Measurements from ENCODE around the gene LRIT2. TPM values are rescaled to one million over a fixed set of nuclear protein-coding genes. Genes with fewer than 3 reads are reported as not detected.

Gene LRIT2
- total RNA-seq, 2 experiments from 2014 or later, result not detected

- H3K4me1 Mint-ChIP-seq, result no peaks in the 10 kb centered on the region
- H3K27ac Mint-ChIP-seq, result no peak within 1 kb of the TSS
- no peaks in the 10 kb centered on the region for H3K9me3 Mint-ChIP-seq (ENCODE audit: low read depth)
- H3K36me3 Mint-ChIP-seq (ENCODE audit: low read depth), result no peaks in the 10 kb centered on the region
- peaks cover 4% of the 10 kb centered on the region for H3K27me3 Mint-ChIP-seq
- ChIA-PET CTCF (interaction anchor here (1.0 to 1.5 kb wide), 2 partner anchors 26 to 189 kb away, joined by 3 read pairs; no protein-coding TSS in a partner anchor), POLR2A (no interaction called here)
- DNase-seq (no peak), ATAC-seq (no peak)
- intact Hi-C loops (cut with DNase I, micrococcal nuclease), result no loop called here
- no peak within 1 kb of the TSS for H3K4me3 Mint-ChIP-seq
These were observed 15.9 kb upstream of the LRIT2 start, which contains the start of gene LRIT1 for GRCh38 chr10:84241185-84241790. LRIT1 (minus strand) TSS chr10:84241546; CDS start chr10:84241439, 107 bp downstream.

DNA sequence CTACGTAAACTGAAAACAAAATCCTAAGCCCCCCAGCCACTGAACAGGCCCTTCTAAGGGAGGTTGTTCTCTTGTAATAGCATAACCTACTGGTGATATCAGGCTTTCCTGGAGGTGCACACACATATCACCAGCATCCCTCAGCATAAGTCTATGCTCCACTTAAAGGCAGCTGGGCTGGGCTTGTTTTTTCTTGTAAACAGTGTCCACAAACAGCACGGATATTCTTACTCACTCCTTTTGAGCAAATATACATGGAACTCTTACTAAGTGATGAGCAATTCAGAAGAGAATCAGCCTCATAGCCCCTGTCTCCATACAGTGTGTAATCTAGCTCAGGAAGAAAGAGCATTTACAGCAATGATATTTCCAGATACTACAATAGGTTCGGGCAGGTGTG, 13.6 kb upstream of the LRIT2 start:
- ChIA-PET CTCF (interaction anchor here (0.8 to 1.4 kb wide), 5 partner anchors 18 to 301 kb away, joined by 3 to 8 read pairs (median 4); no protein-coding TSS in a partner anchor), POLR2A (no interaction called here)
- Mint-ChIP-seq H3K27me3 (peaks cover 9% of the 10 kb centered on the region), H3K36me3 (ENCODE audit: low read depth) (no peaks in the 10 kb centered on the region), H3K4me3 (no peak overlapping the region), H3K9me3 (ENCODE audit: low read depth) (no peaks in the 10 kb centered on the region), H3K27ac (no peak overlapping the region), H3K4me1 (no peaks in the 10 kb centered on the region)
- DNase-seq (no peak), ATAC-seq (no peak)
- intact Hi-C loops (cut with DNase I, micrococcal nuclease), result no loop called here

GRCh38 chr10:84237199-84238051, 12.1 kb upstream of the LRIT2 start:
- ChIA-PET CTCF (interaction anchor here (0.7 to 1.6 kb wide), 5 partner anchors 11 to 90 kb away, joined by 3 to 7 read pairs (median 4); no protein-coding TSS in a partner anchor), POLR2A (no interaction called here)
- Mint-ChIP-seq H3K9me3 (ENCODE audit: low read depth) (no peaks in the 10 kb centered on the region), H3K36me3 (ENCODE audit: low read depth) (no peaks in the 10 kb centered on the region), H3K27ac (no peak overlapping the region), H3K4me3 (no peak overlapping the region), H3K27me3 (peaks cover 9% of the 10 kb centered on the region), H3K4me1 (no peaks in the 10 kb centered on the region)
- DNase-seq, result peak; percentile 47
- no peak for ATAC-seq
- intact Hi-C loops (cut with DNase I, micrococcal nuclease), result no loop called here

DNA sequence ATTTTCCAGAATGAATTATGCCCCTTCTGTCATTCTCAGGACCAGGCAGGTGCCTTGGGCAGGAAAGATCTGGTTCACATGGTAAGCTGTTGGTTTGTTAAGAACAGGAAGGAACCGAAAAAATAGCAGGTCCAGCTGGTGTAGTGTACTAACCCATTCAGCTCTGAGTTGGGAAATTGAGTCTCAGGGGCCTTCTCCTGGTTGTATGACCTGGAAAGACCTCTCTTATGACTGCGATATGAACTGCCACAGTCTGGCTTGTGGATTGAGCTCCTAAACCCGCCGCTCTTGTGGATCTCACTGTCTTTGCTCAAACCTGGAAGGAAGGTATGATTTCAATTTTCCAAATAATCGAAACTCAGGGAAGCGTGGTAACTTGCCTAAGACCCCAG, 11.5 kb upstream of the LRIT2 start:
- H3K36me3 Mint-ChIP-seq (ENCODE audit: low read depth), result no peaks in the 10 kb centered on the region
- H3K4me3 Mint-ChIP-seq, result no peak overlapping the region
- ATAC-seq (no peak), DNase-seq (no peak)
- no peak overlapping the region for H3K27ac Mint-ChIP-seq
- H3K9me3 Mint-ChIP-seq (ENCODE audit: low read depth), result no peaks in the 10 kb centered on the region
- CTCF ChIA-PET, result interaction anchor here (0.7 to 1.6 kb wide), 6 partner anchors 11 to 89 kb away, joined by 3 to 7 read pairs (median 4); no protein-coding TSS in a partner anchor
- H3K4me1 Mint-ChIP-seq, result no peaks in the 10 kb centered on the region
- peaks cover 11% of the 10 kb centered on the region for H3K27me3 Mint-ChIP-seq
- intact Hi-C loops (cut with DNase I, micrococcal nuclease), result no loop called here
- POLR2A ChIA-PET, result no interaction called here

- Mint-ChIP-seq H3K36me3 (ENCODE audit: low read depth) (no peaks in the 10 kb centered on the region), H3K4me1 (no peaks in the 10 kb centered on the region), H3K9me3 (ENCODE audit: low read depth) (no peaks in the 10 kb centered on the region), H3K27me3 (peaks cover 11% of the 10 kb centered on the region), H3K27ac (no peak overlapping the region), H3K4me3 (no peak overlapping the region)
- DNase-seq (no peak), ATAC-seq (no peak)
- ChIA-PET CTCF (no interaction called here), POLR2A (no interaction called here)
- intact Hi-C loops (cut with DNase I, micrococcal nuclease), result no loop called here
These were observed 9.8 kb upstream of the LRIT2 start for GRCh38 chr10:84235096-84235495.

DNA sequence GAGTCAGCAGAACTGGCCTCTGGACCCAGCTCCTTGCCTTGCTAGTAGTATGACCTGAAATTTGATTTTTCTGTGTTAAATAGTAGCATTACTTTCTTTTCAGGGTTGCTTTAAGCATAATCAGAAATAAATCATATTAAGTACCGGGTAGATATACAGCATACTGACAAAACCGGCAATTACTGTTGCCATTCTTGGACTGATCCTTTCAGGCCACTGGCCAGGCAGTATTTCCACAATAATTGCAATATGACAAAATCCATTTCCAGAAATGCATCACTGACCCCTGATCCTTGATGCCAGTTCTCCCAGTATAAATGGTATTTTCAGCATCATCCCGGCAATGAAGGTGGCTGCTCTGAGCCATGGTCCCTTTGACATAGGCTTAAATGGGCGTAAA, 9.1 kb upstream of the LRIT2 start:
- DNase-seq (no peak), ATAC-seq (no peak)
- no peaks in the 10 kb centered on the region for H3K4me1 Mint-ChIP-seq
- ChIA-PET POLR2A (no interaction called here), CTCF (no interaction called here)
- H3K27me3 Mint-ChIP-seq, result peaks cover 12% of the 10 kb centered on the region
- H3K36me3 Mint-ChIP-seq (ENCODE audit: low read depth), result no peaks in the 10 kb centered on the region
- no peak overlapping the region for H3K27ac Mint-ChIP-seq
- intact Hi-C loops (cut with DNase I, micrococcal nuclease), result no loop called here
- no peaks in the 10 kb centered on the region for H3K9me3 Mint-ChIP-seq (ENCODE audit: low read depth)
- H3K4me3 Mint-ChIP-seq, result no peak overlapping the region

GRCh38 chr10:84233940-84234339, 8.6 kb upstream of the LRIT2 start:
- Mint-ChIP-seq H3K9me3 (ENCODE audit: low read depth) (no peaks in the 10 kb centered on the region), H3K36me3 (ENCODE audit: low read depth) (no peaks in the 10 kb centered on the region), H3K4me3 (no peak overlapping the region), H3K4me1 (no peaks in the 10 kb centered on the region), H3K27ac (no peak overlapping the region), H3K27me3 (peaks cover 15% of the 10 kb centered on the region)
- ChIA-PET POLR2A (no interaction called here), CTCF (interaction anchor here (0.8 kb wide), 1 partner anchor 10 kb away, joined by 3 read pairs; no protein-coding TSS in a partner anchor)
- intact Hi-C loops (cut with DNase I, micrococcal nuclease), result no loop called here
- ATAC-seq (no peak), DNase-seq (no peak)

DNA sequence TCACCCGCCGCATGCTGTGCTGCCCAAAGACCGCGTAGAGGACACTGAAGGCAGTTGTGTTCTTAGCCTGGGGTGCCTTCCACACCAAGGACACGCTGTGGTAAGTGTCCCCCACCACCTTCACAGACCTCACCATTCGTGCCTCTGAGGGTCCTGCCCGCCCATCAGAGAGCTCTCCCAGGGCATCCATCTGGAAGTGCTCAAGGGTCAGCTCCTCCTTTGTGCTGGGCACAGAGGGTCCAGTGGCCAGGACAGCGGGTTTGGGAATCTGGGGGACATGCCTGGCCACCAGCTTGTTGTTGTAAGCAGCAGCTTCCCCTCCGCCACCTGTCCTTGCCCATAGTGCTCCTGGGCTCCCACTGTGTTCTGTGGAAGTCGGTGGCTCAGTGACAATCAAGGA, 7.0 kb upstream of the LRIT2 start:
- H3K9me3 Mint-ChIP-seq (ENCODE audit: low read depth), result no peaks in the 10 kb centered on the region
- ChIA-PET POLR2A (no interaction called here), CTCF (interaction anchor here (1.1 kb wide), 1 partner anchor 12 kb away, joined by 3 read pairs; no protein-coding TSS in a partner anchor)
- DNase-seq (no peak), ATAC-seq (no peak)
- H3K36me3 Mint-ChIP-seq (ENCODE audit: low read depth), result no peaks in the 10 kb centered on the region
- intact Hi-C loops (cut with DNase I, micrococcal nuclease), result no loop called here
- no peak overlapping the region for H3K4me3 Mint-ChIP-seq
- no peak overlapping the region for H3K27ac Mint-ChIP-seq
- H3K4me1 Mint-ChIP-seq, result no peaks in the 10 kb centered on the region
- H3K27me3 Mint-ChIP-seq, result peaks cover 16% of the 10 kb centered on the region

DNA sequence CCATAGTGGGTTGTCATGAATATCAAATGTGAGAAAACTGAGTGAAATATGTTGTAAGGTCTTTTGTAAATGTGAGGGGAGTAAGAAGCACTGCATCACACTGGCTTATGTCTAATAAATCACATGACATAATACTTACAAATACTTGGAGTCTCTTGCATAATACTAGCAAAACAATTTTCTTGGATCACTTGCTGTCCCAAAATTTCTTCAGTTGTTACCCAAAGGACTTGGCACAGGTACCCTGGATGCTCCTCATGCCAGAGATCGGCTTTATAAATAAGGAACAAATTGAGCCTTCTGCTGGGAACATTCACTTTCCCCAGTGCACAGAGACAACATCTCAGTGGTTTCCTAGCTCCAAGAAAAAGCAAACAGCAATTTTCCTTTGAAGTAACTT, 5.0 kb upstream of the LRIT2 start:
- H3K27ac Mint-ChIP-seq, result no peak overlapping the region
- H3K9me3 Mint-ChIP-seq (ENCODE audit: low read depth), result no peaks in the 10 kb centered on the region
- DNase-seq (no peak), ATAC-seq (no peak)
- H3K27me3 Mint-ChIP-seq, result peaks cover 15% of the 10 kb centered on the region
- intact Hi-C loops (cut with DNase I, micrococcal nuclease), result no loop called here
- POLR2A ChIA-PET, result no interaction called here
- CTCF ChIA-PET, result no interaction called here
- no peaks in the 10 kb centered on the region for H3K4me1 Mint-ChIP-seq
- no peaks in the 10 kb centered on the region for H3K36me3 Mint-ChIP-seq (ENCODE audit: low read depth)
- H3K4me3 Mint-ChIP-seq, result no peak overlapping the region

GRCh38 chr10:84227810-84228209, 2.5 kb upstream of the LRIT2 start:
- POLR2A ChIA-PET, result no interaction called here
- intact Hi-C loops (cut with DNase I, micrococcal nuclease), result no loop called here
- H3K36me3 Mint-ChIP-seq (ENCODE audit: low read depth), result no peaks in the 10 kb centered on the region
- no peak for ATAC-seq
- no peak for DNase-seq
- H3K4me3 Mint-ChIP-seq, result no peak overlapping the region
- H3K27me3 Mint-ChIP-seq, result peaks cover 17% of the 10 kb centered on the region
- H3K27ac Mint-ChIP-seq, result no peak overlapping the region
- CTCF ChIA-PET, result interaction anchor here (0.6 to 1.7 kb wide), 3 partner anchors 12 to 114 kb away, joined by 3 to 7 read pairs (median 3); no protein-coding TSS in a partner anchor
- H3K9me3 Mint-ChIP-seq (ENCODE audit: low read depth), result no peaks in the 10 kb centered on the region
- no peaks in the 10 kb centered on the region for H3K4me1 Mint-ChIP-seq

DNA sequence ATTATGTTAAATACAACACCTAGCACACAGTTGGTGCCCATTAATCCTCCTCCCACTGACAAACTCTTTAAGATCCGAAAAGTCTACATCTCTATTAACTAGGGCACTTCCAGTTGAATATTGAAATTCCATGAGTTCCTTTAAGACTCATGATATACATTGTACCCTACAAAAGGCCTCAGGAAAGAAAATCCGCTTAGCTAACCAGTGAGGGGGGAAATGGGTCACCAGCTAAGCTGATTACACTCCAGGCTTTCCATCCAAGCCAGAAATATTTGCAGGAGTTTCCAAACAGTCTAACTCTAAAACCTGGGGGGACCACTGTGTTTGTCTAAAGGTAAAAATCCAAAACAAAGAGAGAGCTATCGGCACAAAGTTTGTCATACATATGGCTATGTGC, 1.3 kb upstream of the LRIT2 start:
- intact Hi-C loops (cut with DNase I, micrococcal nuclease), result no loop called here
- Mint-ChIP-seq H3K9me3 (ENCODE audit: low read depth) (no peaks in the 10 kb centered on the region), H3K27ac (no peak overlapping the region), H3K27me3 (peaks cover 15% of the 10 kb centered on the region), H3K36me3 (ENCODE audit: low read depth) (no peaks in the 10 kb centered on the region), H3K4me3 (no peak overlapping the region), H3K4me1 (no peaks in the 10 kb centered on the region)
- ChIA-PET CTCF (interaction anchor here (1.7 kb wide), 1 partner anchor 11 kb away, joined by 7 read pairs; no protein-coding TSS in a partner anchor), POLR2A (interaction anchor here (0.5 kb wide), 1 partner anchor 160 kb away, joined by 3 read pairs; no protein-coding TSS in a partner anchor)
- ATAC-seq, result no peak
- no peak for DNase-seq
